Measurements from ENCODE around the gene LUC7L3. TPM values are rescaled to one million over a fixed set of nuclear protein-coding genes. Genes with fewer than 3 reads are reported as not detected.

The LUC7L3 gene
- total RNA-seq, 1 experiment from 2014 or later, result 154 TPM

DNA sequence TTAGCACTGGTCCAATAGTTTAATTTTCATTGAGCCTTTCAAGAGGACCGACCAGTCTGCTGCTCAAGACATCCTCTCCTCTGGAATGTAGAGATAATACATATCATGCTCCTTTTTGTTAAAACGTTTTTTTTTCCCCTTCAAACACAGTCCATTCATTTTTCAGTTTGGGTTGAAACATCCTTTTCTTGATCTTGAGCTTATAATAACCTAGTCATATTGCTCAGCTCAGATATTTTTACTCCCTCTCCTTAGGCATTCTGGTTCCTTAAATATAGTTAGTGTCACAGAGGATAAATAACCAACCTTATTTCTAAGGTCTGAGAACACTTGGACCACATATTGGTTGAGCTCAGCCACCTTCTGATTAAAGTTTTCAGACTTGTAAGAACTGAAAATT, 35.1 kb downstream of the LUC7L3 start:
- no peak overlapping the region for H3K4me2 ChIP-seq (ENCODE audit: insufficient read depth, insufficient read length, low read length)
- Mint-ChIP-seq H3K4me1 (peaks cover 0 to 3% of the 10 kb centered on the region in 2 experiments; a peak in 2 of 4 replicates), H3K9me3 (no peaks in the 10 kb centered on the region), H3K27ac (peak overlapping the region in 1 of 3 experiments; percentile 55; a peak in 1 of 7 replicates), H3K4me3 (no peak overlapping the region), H3K27me3 (ENCODE audit: low read depth) (no peaks in the 10 kb centered on the region), H3K36me3 (ENCODE audit: insufficient read depth in 1 of 3, low read depth in 3 of 3) (peaks cover 19 to 48% (median 38%) of the 10 kb centered on the region in 3 experiments; a peak in 6 of 7 replicates)
- no peaks in the 10 kb centered on the region for H3K9me3 ChIP-seq (ENCODE audit: control insufficient read depth, low read depth, low read length)
- no peak overlapping the region for H3K9ac ChIP-seq (ENCODE audit: extremely low read depth, insufficient read length, low read length)
- H2AFZ ChIP-seq (ENCODE audit: low read length), result no peak overlapping the region
- no peaks in the 10 kb centered on the region for H3K4me1 ChIP-seq (ENCODE audit: insufficient read depth, low read length)
- no peak for DNase-seq
- no peak overlapping the region for H4K5ac ChIP-seq (ENCODE audit: insufficient read length, low read depth, low read length)
- no peaks in the 10 kb centered on the region for H3K79me1 ChIP-seq (ENCODE audit: insufficient read depth, low read depth, low read length, poor library complexity, severe bottlenecking)
- H3K27ac ChIP-seq (ENCODE audit: insufficient read length, low read depth, low read length), result no peak overlapping the region
- no peak overlapping the region for H2BK5ac ChIP-seq (ENCODE audit: insufficient read length, low read length)
- H3K23ac ChIP-seq (ENCODE audit: insufficient read length, low read depth, low read length), result no peak overlapping the region
- no peak overlapping the region for H2BK12ac ChIP-seq (ENCODE audit: insufficient read length, low read depth, low read length)
- H3K18ac ChIP-seq (ENCODE audit: insufficient read length, low read depth, low read length), result no peak overlapping the region
- no peaks in the 10 kb centered on the region for H3K23me2 ChIP-seq (ENCODE audit: insufficient read length, low read depth, low read length, poor library complexity, severe bottlenecking)
- no peaks in the 10 kb centered on the region for H3K27me3 ChIP-seq (ENCODE audit: insufficient read depth, low read length)
- no peak overlapping the region for H4K8ac ChIP-seq (replicated peaks; ENCODE audit: insufficient read length, low read depth, low read length)
- no peaks in the 10 kb centered on the region for H3K79me2 ChIP-seq (ENCODE audit: insufficient read depth, low read length)
- WGBS (ENCODE audit: extremely low coverage, insufficient read length, low lambda C conversion rate), result no CpG with 5 or more reads among the region's 2 CpGs
- no peak overlapping the region for H2BK120ac ChIP-seq (ENCODE audit: low read depth, low read length, poor library complexity, severe bottlenecking)
- H3K4ac ChIP-seq (ENCODE audit: low read depth, low read length), result no peak overlapping the region
- no peak overlapping the region for H3K56ac ChIP-seq (ENCODE audit: insufficient read length, low read depth, low read length)
- H2BK15ac ChIP-seq (ENCODE audit: low read depth, low read length), result no peak overlapping the region
- no peak overlapping the region for H2AK5ac ChIP-seq (ENCODE audit: insufficient read length, low read length)
- no peaks in the 10 kb centered on the region for H4K20me1 ChIP-seq (ENCODE audit: control insufficient read depth, insufficient read depth, insufficient read length)
- no peak overlapping the region for H2BK20ac ChIP-seq (ENCODE audit: low read depth, low read length, poor library complexity, severe bottlenecking)
- H3K14ac ChIP-seq (ENCODE audit: insufficient read depth, low read length), result no peak overlapping the region
- no peak overlapping the region for H3T11ph ChIP-seq (ENCODE audit: low read length)
- TF ChIP-seq, protein P1, sequence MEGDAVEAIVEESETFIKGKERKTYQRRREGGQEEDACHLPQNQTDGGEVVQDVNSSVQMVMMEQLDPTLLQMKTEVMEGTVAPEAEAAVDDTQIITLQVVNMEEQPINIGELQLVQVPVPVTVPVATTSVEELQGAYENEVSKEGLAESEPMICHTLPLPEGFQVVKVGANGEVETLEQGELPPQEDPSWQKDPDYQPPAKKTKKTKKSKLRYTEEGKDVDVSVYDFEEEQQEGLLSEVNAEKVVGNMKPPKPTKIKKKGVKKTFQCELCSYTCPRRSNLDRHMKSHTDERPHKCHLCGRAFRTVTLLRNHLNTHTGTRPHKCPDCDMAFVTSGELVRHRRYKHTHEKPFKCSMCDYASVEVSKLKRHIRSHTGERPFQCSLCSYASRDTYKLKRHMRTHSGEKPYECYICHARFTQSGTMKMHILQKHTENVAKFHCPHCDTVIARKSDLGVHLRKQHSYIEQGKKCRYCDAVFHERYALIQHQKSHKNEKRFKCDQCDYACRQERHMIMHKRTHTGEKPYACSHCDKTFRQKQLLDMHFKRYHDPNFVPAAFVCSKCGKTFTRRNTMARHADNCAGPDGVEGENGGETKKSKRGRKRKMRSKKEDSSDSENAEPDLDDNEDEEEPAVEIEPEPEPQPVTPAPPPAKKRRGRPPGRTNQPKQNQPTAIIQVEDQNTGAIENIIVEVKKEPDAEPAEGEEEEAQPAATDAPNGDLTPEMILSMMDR (conservative IDR thresholded peaks at IDR 0.05), result no peak
- H4K91ac ChIP-seq (ENCODE audit: insufficient read length, low read depth, low read length), result no peak overlapping the region
